GM18870 (cell line): ENCODE measurements around the gene CCDC85A.

ENCODE experiments used
- ATAC-seq: cut with Tn5 transposase; IDR thresholded peaks from one replicate; pipeline ENCODE4 v1.9.1; 2021; ENCODE audit warnings: moderate library complexity; ENCODE audit not compliant: unreplicated experiment

CCDC85A gene

DNA sequence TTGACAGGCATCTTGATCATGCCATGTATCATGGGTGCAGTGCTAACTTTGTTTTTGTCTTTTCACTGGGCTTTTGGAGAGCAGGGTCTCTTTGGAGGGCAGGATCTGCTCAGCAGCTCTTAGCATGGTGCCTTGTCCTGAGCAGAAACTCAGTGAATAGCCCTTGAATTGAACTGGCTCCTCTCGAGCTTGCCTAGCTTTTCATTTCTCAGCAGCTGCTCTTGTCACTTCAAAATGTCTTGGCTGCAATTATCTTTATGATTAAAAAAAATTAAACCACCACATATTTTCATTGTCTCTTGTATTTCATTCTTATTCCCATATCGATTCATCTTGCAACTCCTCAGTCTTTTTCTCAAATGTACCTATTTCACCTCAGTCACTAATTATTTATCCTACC, 50.5 kb downstream of the CCDC85A start:
- ATAC-seq, result no peak

DNA sequence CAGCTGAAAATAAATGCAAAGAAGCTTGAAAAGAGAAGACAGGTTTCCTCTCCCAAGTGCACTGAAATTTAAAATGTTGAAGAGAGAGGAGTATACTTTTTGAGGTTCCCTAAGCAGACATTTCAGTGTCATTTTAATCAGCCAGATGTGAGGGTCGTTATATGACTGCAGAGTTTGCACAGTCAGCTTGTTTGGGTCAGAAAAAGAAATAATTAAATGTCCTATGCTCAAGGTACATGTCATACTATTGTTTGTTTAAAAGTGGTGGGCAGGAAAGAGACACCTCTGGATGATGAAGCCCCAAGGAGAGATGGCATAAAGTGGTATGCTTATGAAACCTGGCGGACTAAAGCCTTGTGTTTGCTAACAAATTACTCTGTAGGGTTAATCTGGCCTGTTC, 55.2 kb downstream of the CCDC85A start:
- ATAC-seq, result no peak

DNA sequence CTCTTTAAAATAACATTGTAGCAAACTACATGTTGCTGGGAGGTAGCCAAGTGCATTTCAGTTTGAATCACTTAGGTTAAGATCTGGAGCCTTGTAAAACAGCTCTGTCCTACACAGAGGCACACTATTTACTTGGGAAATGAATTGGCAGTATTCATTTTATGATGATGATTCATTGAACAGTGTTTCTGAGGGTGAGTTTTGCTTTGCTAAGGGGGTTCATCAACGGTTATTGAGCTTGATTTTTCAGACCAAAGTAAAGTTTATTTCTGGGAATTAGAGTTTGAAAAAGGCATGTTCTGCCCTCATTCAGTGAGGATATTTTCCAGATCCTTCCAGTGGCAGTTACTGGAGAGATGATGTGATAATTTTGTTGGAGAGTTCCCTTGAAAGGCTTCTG, 55.6 kb downstream of the CCDC85A start:
- no peak for ATAC-seq

DNA sequence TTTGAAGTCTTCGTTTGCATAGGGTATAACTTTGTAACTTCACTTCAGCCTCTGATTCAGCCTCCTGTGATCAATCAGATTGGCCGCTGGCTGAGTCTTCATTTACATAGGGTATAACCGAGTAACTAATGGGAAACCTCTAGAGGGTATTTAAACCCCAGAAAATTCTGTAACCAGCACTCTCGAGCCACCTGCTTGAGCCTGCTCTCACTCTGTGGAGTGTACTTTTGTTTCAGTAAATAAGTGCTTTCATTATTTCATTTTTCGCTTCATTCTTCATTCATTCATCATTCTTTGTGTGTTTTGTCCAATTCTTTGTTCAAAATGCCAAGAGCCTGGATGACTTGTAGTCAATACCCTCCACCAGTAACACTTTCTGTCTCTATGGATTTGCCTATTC, 56.4 kb downstream of the CCDC85A start:
- no peak for ATAC-seq

DNA sequence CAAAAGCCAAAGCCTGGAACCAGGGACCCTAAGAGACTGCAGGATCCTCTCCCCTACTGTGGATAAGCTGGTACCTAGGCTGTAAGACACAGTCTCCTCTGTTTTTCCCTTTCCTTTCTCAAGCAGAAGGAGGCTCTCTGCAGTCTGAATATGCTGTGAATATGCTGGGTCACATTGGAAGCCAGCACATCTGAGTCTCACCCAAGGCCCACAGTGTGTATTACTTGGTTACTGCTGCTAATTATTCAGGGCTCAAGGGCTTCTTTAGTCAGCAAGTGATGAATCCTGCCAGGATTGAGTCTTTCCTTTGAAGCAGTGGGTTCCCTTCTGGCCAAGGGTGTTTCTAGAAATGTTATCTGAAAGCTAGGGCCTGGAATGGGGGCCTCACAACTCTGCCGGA, 60.7 kb downstream of the CCDC85A start:
- ATAC-seq, result no peak

DNA sequence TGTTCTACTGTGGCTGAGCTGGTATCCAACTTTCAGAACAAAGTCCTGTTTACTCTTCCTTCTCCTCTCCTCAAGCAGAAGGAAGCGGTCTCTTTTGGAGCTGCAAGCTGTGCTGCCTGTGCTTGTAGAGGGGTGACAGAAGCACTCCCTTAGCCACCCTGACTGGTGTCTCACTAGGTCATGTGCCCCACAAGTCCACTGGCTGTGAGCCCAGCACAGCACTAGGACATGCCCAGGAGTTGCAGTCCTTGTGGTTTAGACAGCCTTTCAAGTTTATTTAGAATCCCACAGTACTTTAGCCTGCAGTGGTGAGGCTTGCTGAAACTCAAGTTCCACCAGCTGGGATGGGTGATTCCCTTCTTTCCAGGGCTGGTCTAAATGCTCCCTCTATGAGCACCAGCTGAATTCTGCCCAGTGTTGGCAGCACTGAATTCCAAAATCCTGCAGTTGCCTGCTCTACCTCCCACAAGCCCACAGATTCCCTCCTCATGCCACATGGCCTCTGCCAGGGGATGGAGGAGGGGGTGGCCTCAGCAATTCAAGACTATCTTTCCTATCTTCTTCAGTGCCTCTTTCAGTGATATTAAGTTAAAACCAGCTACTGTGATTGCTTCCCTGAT, 61.2 kb downstream of the CCDC85A start:
- no peak for ATAC-seq

DNA sequence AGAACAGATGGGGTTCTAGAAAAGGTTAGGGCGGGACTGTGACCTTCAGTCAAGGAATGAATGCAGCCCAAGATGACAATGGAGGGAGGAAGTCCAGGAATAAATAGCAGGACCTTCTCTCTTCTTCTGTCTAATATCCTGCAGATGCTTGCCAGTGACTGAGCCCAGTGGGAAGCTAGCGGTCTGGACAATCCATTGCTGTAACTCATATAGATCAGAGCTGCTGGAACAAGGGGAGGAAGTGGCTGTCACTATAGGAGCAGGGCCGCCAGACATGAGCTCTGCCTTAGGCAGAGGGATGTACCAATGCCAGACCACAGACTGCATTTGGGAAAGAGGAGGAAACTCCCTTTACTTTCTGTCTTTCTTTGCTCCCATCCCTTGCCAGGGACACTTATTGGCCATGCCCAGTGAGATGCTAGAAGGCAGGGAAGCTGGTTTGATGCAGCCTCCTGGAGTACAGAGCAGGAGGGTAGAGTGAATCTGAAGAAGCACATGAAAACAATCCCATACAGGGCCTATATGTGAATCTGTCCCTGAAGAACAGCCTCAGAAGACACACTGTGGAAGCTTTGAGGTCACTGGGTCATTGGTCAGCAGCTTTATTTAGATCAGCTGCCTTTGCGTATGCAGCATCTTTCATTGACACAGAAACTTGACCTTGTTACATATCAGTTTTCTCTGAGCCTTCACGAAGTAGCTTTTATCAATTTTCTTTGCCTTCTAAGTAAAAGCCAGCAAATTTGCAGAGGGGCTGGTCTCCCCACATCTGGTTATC, 65.4 kb downstream of the CCDC85A start:
- ATAC-seq, result no peak

DNA sequence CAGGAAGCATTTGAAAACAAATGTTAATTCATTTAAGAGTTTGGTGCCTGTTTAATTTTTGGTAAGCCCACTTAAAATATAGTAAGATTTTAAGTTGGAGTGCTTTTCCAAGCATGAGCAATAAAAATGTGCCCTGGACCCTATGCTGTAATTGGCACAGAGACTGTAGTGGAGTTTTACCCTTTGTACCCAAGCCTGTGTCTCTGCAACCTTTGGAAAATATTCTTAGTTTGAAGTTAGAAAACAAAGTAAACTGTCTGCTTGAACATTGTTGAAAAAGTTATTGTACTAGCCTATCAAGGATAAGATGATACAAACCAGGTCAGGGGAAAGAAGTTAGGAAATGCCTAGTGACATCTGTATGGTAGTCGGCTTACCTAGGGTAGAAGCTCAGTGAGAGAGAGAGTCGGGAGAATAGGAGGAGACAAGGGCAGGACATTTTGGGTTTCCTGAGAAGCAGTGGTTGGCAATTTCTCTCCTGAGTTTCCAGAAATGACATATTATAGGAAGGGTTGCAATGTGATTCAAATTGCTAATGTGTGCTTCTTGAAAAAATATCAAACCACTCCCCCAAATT, 66.5 kb downstream of the CCDC85A start:
- ATAC-seq, result no peak

DNA sequence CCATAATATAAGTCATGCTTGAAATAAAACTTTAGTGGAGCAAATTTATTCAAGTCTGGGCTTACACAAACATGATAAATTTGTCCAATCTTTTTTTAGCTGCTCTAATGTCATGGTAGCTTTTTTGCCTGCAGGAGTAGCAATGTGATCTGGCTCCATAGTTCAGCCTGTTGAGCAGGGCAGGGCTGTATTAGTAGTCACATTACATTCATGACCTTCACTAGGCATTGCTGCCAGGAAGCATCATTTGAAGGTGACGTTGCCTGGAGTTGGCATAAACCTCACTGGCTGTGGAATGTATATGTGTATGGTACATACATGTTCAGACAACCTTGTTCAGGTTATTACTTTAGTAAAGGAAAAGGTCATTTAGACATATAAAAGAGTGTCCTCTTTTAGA, 76.6 kb downstream of the CCDC85A start:
- ATAC-seq, result no peak

DNA sequence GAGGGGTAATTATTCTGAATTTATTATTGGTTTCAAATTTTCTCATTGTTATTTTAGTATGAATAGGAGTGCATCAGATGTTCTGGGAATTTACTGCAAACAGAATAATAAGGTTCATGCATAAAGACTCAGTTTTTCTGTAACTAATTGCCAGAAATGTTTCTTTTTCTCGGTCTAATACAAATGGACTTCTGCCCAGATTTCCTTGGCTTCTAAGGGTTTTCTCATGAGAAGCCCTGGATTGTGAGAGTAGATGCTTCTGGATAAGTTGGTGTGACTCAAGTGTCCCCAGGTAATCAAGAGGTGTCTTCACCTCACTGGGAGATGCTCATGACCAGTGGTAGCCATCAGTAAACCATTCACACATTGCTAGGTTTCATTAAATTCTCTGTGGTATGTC, 78.5 kb downstream of the CCDC85A start:
- ATAC-seq, result no peak

DNA sequence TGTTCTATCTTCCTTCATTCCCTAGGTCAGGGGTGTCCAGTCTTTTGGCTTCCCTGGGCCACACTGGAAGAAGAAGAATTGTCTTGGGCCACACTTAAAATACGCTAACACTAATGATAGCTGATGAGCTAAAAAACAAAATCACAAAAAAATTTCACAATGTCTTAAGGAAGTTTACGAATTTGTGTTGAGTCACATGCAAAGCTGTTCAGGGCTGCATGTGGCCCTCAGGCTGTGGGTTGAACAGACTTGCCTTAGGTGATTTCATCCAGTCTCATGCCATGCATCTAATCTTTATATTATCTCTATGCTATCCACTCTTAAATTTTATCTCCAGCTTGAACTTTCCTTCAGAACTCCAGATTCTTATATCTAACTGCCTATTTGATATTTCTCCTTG, 80.1 kb downstream of the CCDC85A start:
- no peak for ATAC-seq

DNA sequence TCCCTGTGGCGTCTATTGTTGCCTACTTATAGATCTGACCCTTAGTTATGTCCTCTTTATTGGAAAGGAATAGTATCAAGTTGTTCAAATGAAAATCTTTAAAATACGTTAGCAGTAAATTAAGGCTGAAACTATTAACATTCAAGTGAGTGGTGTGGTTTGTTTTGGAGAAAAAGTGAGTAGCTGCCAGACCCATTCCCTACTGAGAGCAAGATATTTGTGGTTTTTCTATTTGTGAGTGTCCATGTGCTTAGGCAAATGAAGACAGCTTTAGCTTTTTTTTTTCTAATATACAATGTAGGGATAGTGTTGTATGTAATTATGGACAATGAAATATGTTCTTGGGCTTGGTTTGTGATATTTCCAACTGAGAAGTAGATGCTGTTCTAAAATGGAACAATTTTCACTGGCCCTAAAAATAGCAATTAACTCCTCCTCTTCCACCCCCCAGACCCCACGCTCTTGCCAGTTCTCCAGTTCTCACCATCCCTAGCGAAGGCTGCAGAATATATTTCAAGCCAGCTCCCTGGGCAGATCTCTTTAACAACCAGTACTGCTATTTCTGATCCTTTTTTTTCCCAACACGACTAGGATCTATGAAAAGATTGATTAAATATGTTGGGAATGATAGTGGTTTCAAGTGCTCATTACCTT, 83.1 kb downstream of the CCDC85A start:
- no peak for ATAC-seq

DNA sequence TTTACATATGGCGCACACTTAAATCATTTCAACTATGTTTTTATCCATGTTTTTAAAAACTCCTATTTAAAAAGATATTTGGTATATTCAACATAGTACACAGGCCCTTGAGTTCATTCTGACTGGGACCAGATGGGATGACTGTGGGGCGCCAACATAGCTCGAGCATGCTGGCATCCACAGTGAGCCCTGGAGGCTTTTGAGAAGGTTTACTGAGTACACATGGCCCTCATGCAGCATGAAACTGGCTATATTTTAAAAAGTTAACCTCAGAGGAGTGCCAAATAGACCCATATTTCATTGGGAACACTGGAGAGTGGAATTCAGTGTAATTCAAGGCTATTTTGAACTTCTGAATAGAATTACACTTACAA, 83.6 kb downstream of the CCDC85A start:
- no peak for ATAC-seq

DNA sequence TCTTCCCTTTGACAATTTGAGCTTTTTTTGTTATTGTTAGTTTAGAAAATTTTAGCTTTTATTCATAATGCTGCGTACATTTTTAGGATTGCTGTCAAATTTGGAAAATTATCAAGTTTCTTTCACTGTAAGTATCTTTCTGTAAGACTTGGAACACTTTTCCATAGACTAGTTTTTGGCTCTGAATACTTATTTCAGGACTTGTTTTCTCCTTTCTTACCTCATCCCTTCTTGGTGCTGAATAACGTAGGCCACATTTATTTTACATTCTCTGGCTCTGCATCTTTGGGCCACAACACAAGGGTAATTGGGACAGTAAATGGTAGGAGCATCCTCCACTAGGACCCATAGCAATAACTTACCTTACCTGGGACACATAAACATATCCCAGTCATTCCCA, 85.1 kb downstream of the CCDC85A start:
- no peak for ATAC-seq

DNA sequence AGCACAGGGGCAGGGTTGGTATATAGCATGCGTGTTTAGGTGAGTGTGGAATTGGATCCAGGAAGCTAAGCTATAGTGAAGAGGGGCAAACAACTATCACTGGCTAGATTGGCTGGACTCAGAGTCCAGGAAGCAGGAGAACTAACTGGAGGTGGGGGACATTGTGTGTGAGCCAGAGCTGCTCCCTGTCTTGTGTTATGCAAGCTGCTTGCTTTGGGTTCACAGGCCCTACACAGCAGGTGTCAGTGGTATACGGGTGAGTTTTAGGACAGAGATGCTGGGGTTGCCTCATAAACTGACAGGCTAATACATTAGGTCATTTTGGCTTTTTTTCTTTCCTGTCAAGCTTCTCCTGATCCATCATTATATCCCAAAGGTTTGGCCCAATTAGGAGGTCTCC, 87.5 kb downstream of the CCDC85A start:
- ATAC-seq, result no peak

DNA sequence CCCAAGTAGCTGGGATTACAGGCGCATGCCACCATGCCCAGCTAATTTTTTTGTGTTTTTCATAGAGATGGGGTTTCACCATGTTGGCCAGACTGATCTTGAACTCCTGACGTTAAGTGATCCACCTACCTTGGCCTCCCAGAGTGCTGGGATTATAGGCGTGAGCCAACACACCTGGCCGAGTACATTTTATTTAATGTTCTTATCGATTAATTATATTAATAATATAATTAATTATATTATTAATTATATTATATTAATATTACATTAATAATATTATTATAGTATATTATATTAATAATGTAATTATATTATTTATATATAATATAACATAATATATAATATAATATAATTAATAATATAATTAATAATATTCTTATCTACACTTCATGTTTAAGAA, 101.4 kb downstream of the CCDC85A start:
- no peak for ATAC-seq

DNA sequence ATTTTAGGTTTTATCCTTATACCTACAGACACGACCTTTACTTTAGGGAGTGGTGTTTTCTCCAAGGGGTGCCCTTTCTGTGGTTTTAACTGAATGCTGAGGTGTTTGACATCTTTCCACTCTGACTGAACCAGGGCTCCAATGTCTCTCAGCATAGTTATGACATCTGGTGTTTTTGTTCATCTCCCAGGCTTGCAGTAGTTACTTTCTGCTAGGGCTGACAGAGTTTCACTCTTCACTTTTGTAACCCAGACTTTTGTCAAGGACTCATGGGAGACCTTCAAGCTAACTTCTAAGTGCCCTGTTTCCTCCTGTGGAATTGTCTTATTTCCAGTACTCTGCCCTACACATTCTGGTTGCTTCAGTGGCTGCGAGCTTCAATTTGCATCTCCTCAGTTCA, 103.1 kb downstream of the CCDC85A start:
- peak; percentile 69 for ATAC-seq

DNA sequence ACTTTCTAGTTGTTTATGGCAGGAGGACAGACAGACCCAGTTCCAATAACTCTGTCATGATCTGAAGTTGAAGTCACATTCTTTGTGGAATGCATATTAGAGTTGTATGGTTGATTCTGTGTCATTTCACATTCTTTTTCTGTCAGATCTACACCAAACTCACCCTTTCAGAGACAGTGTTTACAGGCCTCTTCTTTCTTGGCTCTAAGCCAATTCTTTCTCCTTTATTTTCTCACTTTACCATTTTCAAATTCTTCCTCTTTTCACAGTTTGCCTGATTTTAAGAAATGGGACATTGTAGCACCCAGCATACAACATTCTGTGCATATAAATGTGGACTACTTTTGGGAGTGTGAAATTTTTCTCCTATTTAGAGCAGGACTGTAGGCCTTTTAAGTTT, 103.7 kb downstream of the CCDC85A start:
- ATAC-seq, result no peak

DNA sequence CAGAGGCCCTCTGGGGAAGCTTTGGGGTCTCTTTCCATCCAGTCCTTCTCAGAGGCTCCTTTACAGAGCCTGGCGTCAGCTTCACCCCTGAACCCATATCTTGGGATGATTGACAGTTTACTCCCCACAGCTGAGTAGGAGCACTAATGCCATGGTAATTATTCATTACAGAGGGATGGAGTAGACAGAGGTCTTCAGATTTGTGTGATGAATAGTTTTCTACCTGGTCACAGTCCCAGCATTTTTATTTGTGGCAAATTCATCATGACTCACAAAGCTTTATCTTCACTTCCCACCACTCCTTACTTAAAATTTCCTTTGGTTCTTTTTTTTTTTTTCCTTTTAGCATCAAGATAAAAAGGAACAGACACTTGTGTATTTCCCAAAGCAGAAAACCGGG, 104.2 kb downstream of the CCDC85A start:
- ATAC-seq, result no peak

DNA sequence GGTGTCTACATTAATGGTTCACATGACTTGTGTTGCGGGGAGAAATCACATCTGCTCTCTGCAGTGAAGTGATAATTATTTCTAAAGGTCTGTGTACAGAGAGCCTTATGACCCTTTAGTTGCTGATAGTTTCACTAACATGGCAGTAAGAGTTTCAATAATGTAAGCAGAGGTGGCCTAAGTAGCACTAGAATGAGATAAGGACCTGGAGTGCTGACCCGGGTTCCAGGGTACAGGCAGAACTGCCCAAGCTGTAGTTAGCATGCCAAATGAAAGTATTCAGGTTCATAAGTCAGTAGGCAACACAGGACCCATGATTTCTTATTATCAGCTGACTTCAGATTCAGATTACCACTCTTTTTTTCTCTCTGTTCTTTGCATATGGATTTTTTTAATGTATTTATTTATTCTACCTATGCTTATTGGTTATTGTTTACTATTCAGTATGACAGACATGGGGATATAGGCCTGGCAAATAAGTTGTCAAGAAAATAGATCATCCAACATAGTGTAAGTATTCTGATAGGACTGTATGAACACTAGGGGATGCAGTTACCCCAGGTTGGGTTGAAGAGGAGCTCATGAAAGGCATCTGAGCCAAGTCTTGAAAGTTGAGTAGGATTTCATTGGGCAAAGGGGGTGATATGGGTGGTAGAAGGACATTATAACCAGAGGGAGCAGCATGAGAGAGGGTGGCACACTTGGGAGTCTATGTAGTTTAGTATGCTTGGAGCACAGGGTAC, 105.2 kb downstream of the CCDC85A start:
- ATAC-seq, result no peak

DNA sequence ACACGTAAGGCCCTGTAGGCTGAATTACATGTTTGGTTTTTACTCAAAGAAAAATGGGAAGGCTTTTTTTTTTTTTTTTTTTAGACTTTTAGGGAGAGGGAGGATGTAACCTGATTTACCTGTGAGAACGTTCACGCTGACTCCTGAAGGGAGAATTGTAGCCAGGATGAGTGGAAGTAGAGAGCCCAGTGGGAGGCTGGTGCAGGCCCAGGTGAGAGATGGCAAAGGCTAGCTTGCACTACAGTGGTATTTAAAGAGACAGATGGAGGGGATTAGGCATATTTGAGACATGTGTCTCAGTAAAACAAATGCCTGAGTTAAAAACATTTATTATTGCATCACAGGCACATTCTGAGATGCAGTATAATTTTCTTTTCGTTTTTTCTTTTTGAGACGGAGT, 107.9 kb downstream of the CCDC85A start:
- ATAC-seq, result no peak
